HEK293 (cell line): Measurements from ENCODE around the gene C3orf52.

Source experiments
- EGR2 ChIP-seq: fragments of 450-650 bp; formaldehyde crosslinking; IDR thresholded peaks from 2 replicates; pipeline ENCODE4 v1.5.1; 2016; ENCODE audit warnings: low read depth, missing biosample characterization, missing genetic modification characterization
- GFI1B ChIP-seq: fragments of 450-650 bp; formaldehyde crosslinking; IDR thresholded peaks from 2 replicates; pipeline ENCODE4 v1.5.1; 2016; ENCODE audit warnings: missing biosample characterization, missing genetic modification characterization
- HOXD13 ChIP-seq: sonication (generic); formaldehyde crosslinking; IDR thresholded peaks from 2 replicates; pipeline ENCODE4 v1.8.0; 2022; ENCODE audit warnings: missing genetic modification reagents, borderline replicate concordance
- KLF17 ChIP-seq: fragments of 450-650 bp; formaldehyde crosslinking; IDR thresholded peaks from 2 replicates; pipeline ENCODE4 v1.5.1; 2016; ENCODE audit warnings: missing biosample characterization, missing genetic modification characterization
- KLF9 ChIP-seq: fragments of 450-650 bp; formaldehyde crosslinking; IDR thresholded peaks from 2 replicates; pipeline ENCODE4 v1.5.1; 2016; ENCODE audit warnings: missing biosample characterization, missing genetic modification characterization, low read depth
- OSR2 ChIP-seq: fragments of 450-650 bp; formaldehyde crosslinking; IDR thresholded peaks from 2 replicates; pipeline ENCODE4 v1.5.1; 2016; ENCODE audit warnings: missing biosample characterization, missing genetic modification characterization
- PRDM10 ChIP-seq: fragments of 450-650 bp; formaldehyde crosslinking; IDR thresholded peaks from 2 replicates; pipeline ENCODE4 v1.5.1; 2016; ENCODE audit warnings: missing biosample characterization, missing genetic modification characterization
- TRIM28 ChIP-seq: IDR thresholded peaks from 2 replicates; pipeline ENCODE4 v1.6.1; 2011; ENCODE audit warnings: low read length, control low read depth, borderline replicate concordance
- ZBTB49 ChIP-seq: fragments of 450-650 bp; formaldehyde crosslinking; IDR thresholded peaks from 2 replicates; pipeline ENCODE4 v1.5.1; 2016; ENCODE audit warnings: missing biosample characterization, missing genetic modification characterization, low read depth
- ZBTB7A ChIP-seq: fragments of 450-650 bp; formaldehyde crosslinking; IDR thresholded peaks from 2 replicates; pipeline ENCODE4 v1.5.1; 2016; ENCODE audit warnings: low read depth, missing biosample characterization, missing genetic modification characterization
- ZFP41 ChIP-seq: fragments of 450-650 bp; formaldehyde crosslinking; IDR thresholded peaks from 2 replicates; pipeline ENCODE4 v1.5.1; 2016; ENCODE audit warnings: missing biosample characterization, missing genetic modification characterization, borderline replicate concordance
- ZNF114 ChIP-seq: fragments of 450-650 bp; formaldehyde crosslinking; IDR thresholded peaks from 2 replicates; pipeline ENCODE4 v1.5.0; 2017; ENCODE audit warnings: missing biosample characterization, missing genetic modification characterization
- ZNF146 ChIP-seq: fragments of 450-650 bp; formaldehyde crosslinking; IDR thresholded peaks from 2 replicates; pipeline ENCODE4 v1.5.1; 2016; ENCODE audit warnings: missing biosample characterization, missing genetic modification characterization
- ZNF174 ChIP-seq: fragments of 450-650 bp; formaldehyde crosslinking; IDR thresholded peaks from 2 replicates; pipeline ENCODE4 v1.5.0; 2017; ENCODE audit warnings: missing biosample characterization, mild to moderate bottlenecking, missing genetic modification characterization
- ZNF18 ChIP-seq: fragments of 450-650 bp; formaldehyde crosslinking; IDR thresholded peaks from 2 replicates; pipeline ENCODE4 v1.5.1; 2016; ENCODE audit warnings: missing biosample characterization, missing genetic modification characterization
- ZNF2 ChIP-seq: fragments of 450-650 bp; formaldehyde crosslinking; IDR thresholded peaks from 2 replicates; pipeline ENCODE4 v1.5.1; 2016; ENCODE audit warnings: missing biosample characterization, missing genetic modification characterization
- ZNF221 ChIP-seq: fragments of 450-650 bp; formaldehyde crosslinking; IDR thresholded peaks from 2 replicates; pipeline ENCODE4 v1.5.1; 2017; ENCODE audit warnings: missing biosample characterization, missing genetic modification characterization, borderline replicate concordance
- ZNF239 ChIP-seq: fragments of 450-650 bp; formaldehyde crosslinking; IDR thresholded peaks from 2 replicates; pipeline ENCODE4 v1.5.1; 2016; ENCODE audit warnings: missing biosample characterization, missing genetic modification characterization
- ZNF324 ChIP-seq: fragments of 450-650 bp; formaldehyde crosslinking; IDR thresholded peaks from 2 replicates; pipeline ENCODE4 v1.5.1; 2016; ENCODE audit warnings: missing biosample characterization, missing genetic modification characterization
- ZNF423 ChIP-seq: fragments of 450-650 bp; formaldehyde crosslinking; IDR thresholded peaks from 2 replicates; pipeline ENCODE4 v1.5.1; 2016; ENCODE audit warnings: missing biosample characterization, missing genetic modification characterization
- ZNF501 ChIP-seq: fragments of 450-650 bp; formaldehyde crosslinking; IDR thresholded peaks from 2 replicates; pipeline ENCODE4 v1.5.1; 2016; ENCODE audit warnings: missing biosample characterization, missing genetic modification characterization
- ZNF514 ChIP-seq: fragments of 450-650 bp; formaldehyde crosslinking; IDR thresholded peaks from 2 replicates; pipeline ENCODE4 v1.5.1; 2016; ENCODE audit warnings: missing biosample characterization, missing genetic modification characterization
- ZNF610 ChIP-seq: fragments of 450-650 bp; formaldehyde crosslinking; IDR thresholded peaks from 2 replicates; pipeline ENCODE4 v1.5.1; 2016; ENCODE audit warnings: missing biosample characterization, missing genetic modification characterization, borderline replicate concordance
- ZNF692 ChIP-seq: fragments of 450-650 bp; formaldehyde crosslinking; IDR thresholded peaks from 2 replicates; pipeline ENCODE4 v1.5.1; 2016; ENCODE audit warnings: missing biosample characterization, missing genetic modification characterization
- ZNF701 ChIP-seq: fragments of 450-650 bp; formaldehyde crosslinking; IDR thresholded peaks from 2 replicates; pipeline ENCODE4 v1.5.1; 2016; ENCODE audit warnings: missing biosample characterization, missing genetic modification characterization
- ZNF707 ChIP-seq: fragments of 450-650 bp; formaldehyde crosslinking; IDR thresholded peaks from 2 replicates; pipeline ENCODE4 v1.5.1; 2016; ENCODE audit warnings: missing biosample characterization, missing genetic modification characterization
- ZNF792 ChIP-seq: fragments of 450-650 bp; formaldehyde crosslinking; IDR thresholded peaks from 2 replicates; pipeline ENCODE4 v1.5.1; 2016; ENCODE audit warnings: missing biosample characterization, missing genetic modification characterization
- ZSCAN16 ChIP-seq: fragments of 450-650 bp; formaldehyde crosslinking; IDR thresholded peaks from 2 replicates; pipeline ENCODE4 v1.5.1; 2016; ENCODE audit warnings: missing biosample characterization, missing genetic modification characterization
- ZSCAN18 ChIP-seq: fragments of 450-650 bp; formaldehyde crosslinking; IDR thresholded peaks from 2 replicates; pipeline ENCODE4 v1.5.1; 2016; ENCODE audit warnings: missing biosample characterization, missing genetic modification characterization

The C3orf52 gene

GRCh38 chr3:112086076-112086854 lies at the start of gene C3orf52 (continued):
- TF ChIP-seq ZBTB49 (tag by site-specific recombination) (no peak), ZBTB7A (tag by site-specific recombination) (peak; percentile 16; the same call in 1 of the 2 replicates), EGR2 (no peak), ZNF146 (tag by site-specific recombination) (no peak), ZFP41 (tag by site-specific recombination) (no peak), ZNF114 (tag by site-specific recombination) (no peak), ZNF610 (tag by site-specific recombination) (peak; percentile 86; the same call in 1 of the 2 replicates), ZNF18 (tag by site-specific recombination) (no peak), ZNF2 (peak; percentile 43; the same call in 1 of the 2 replicates), ZNF174 (no peak), PRDM10 (peak; percentile 94), ZNF239 (tag by site-specific recombination) (no peak), ZNF501 (tag by site-specific recombination) (peak; percentile 96), OSR2 (tag by site-specific recombination) (no peak), KLF9 (peak; percentile 79), ZNF221 (no peak), KLF17 (peak; percentile 86), ZNF792 (tag by site-specific recombination) (no peak), ZSCAN18 (tag by site-specific recombination) (no peak), ZNF692 (peak; percentile 63), TRIM28 (no peak), ZNF707 (tag by site-specific recombination) (no peak), ZSCAN16 (tag by site-specific recombination) (no peak), ZNF701 (tag by site-specific recombination) (no peak), ZNF423 (tag by site-specific recombination) (no peak), ZNF324 (tag by site-specific recombination) (no peak), GFI1B (tag by site-specific recombination) (no peak), ZNF514 (tag by site-specific recombination) (no peak), HOXD13 (CRISPR knock-in tag) (no peak)
